HFFc6 (cell line): ENCODE data around the gene LPGAT1. TPM values are rescaled to one million over a fixed set of nuclear protein-coding genes. Genes with fewer than 3 reads are reported as not detected.

Experiments used
- DNase-seq: peaks from one replicate; pipeline ENCODE4 v3.0.0-alpha.2; 2018
- H3K27ac Mint-ChIP-seq: 2 replicates; pipeline ENCODE4 v1.8.0; 2020; ENCODE audit warnings: mild to moderate bottlenecking, mixed read lengths
- H3K27me3 Mint-ChIP-seq: 2 replicates; pipeline ENCODE4 v1.8.0; 2021; ENCODE audit warnings: mild to moderate bottlenecking, moderate library complexity, mixed read lengths; ENCODE audit not compliant: insufficient read depth
- H3K36me3 Mint-ChIP-seq: 2 replicates; pipeline ENCODE4 v1.8.0; 2021; ENCODE audit warnings: low read depth, mixed read lengths
- H3K4me1 Mint-ChIP-seq: 2 replicates; pipeline ENCODE4 v1.8.0; 2020; ENCODE audit warnings: low read depth, mixed read lengths
- H3K4me3 Mint-ChIP-seq: 2 replicates; pipeline ENCODE4 v1.8.0; 2020; ENCODE audit warnings: mild to moderate bottlenecking, moderate library complexity, mixed read lengths
- H3K9me3 Mint-ChIP-seq: 2 replicates; pipeline ENCODE4 v1.8.0; 2020; ENCODE audit warnings: mild to moderate bottlenecking, mixed read lengths
- total RNA-seq, 6 experiments: library from RNA; stranded (reverse); fragmentation: NEBNext Ultra II Directional; extraction: Animal tissue kit (Norgen Biotek cat#: 25700); gene quantifications; 2 replicates in 1 of 6; 3 replicates in 5 of 6; pipeline ENCODE4 v1.2.3, GENCODE V29; 2021
- TF ChIP-seq, protein P1 (sequence below): fragments of 200-600 bp; sonication (generic); IDR thresholded peaks from 2 replicates; pipeline ENCODE4 v1.5.0; 2021; ENCODE audit warnings: antibody characterized with exemption, mild to moderate bottlenecking

LPGAT1 gene
- total RNA-seq, 6 experiments from 2014 or later, result 36.4 to 50.4 (median 44.9) TPM

GRCh38 chr1:211761400-211761799 is 69.2 kb downstream of the LPGAT1 start:
- Mint-ChIP-seq H3K9me3 (no peaks in the 10 kb centered on the region), H3K4me3 (no peak overlapping the region), H3K4me1 (no peaks in the 10 kb centered on the region), H3K27ac (no peak overlapping the region), H3K27me3 (no peaks in the 10 kb centered on the region; the same call in 1 of the 2 replicates), H3K36me3 (peaks cover 28% of the 10 kb centered on the region)
- DNase-seq, result no peak
- TF ChIP-seq, protein P1, sequence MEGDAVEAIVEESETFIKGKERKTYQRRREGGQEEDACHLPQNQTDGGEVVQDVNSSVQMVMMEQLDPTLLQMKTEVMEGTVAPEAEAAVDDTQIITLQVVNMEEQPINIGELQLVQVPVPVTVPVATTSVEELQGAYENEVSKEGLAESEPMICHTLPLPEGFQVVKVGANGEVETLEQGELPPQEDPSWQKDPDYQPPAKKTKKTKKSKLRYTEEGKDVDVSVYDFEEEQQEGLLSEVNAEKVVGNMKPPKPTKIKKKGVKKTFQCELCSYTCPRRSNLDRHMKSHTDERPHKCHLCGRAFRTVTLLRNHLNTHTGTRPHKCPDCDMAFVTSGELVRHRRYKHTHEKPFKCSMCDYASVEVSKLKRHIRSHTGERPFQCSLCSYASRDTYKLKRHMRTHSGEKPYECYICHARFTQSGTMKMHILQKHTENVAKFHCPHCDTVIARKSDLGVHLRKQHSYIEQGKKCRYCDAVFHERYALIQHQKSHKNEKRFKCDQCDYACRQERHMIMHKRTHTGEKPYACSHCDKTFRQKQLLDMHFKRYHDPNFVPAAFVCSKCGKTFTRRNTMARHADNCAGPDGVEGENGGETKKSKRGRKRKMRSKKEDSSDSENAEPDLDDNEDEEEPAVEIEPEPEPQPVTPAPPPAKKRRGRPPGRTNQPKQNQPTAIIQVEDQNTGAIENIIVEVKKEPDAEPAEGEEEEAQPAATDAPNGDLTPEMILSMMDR, result no peak

DNA sequence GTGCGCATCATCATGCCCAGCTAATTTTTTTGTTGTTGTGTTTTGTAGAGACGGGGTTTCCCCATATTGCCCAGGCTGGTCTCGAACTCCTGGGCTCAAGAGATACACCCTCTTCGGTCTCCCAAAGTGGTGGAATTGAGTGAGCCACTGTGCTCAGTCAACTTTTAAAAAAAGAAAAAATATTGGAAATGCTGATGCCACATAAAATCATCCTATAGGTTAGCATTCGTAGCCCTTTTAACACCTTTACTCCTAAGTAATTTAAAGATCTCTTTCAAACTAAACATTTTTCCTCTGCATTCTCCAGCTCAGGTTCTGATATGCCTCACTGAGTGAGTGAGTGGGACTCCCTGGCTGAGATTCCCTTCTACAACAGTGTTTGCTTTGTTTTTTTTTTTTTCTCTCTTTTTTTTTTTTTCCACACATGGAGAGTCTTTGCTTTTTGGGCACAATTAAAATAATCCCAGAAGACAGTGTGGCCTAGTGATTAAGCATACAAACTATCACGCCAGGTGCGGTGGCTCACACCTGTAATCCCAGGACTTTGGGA is 74.0 kb downstream of the LPGAT1 start:
- Mint-ChIP-seq H3K4me1 (no peaks in the 10 kb centered on the region), H3K27ac (no peak overlapping the region), H3K4me3 (no peak overlapping the region), H3K27me3 (no peaks in the 10 kb centered on the region; the same call in 1 of the 2 replicates), H3K9me3 (no peaks in the 10 kb centered on the region), H3K36me3 (peaks cover 21% of the 10 kb centered on the region)
- TF ChIP-seq, protein P1, result no peak
- no peak for DNase-seq

DNA sequence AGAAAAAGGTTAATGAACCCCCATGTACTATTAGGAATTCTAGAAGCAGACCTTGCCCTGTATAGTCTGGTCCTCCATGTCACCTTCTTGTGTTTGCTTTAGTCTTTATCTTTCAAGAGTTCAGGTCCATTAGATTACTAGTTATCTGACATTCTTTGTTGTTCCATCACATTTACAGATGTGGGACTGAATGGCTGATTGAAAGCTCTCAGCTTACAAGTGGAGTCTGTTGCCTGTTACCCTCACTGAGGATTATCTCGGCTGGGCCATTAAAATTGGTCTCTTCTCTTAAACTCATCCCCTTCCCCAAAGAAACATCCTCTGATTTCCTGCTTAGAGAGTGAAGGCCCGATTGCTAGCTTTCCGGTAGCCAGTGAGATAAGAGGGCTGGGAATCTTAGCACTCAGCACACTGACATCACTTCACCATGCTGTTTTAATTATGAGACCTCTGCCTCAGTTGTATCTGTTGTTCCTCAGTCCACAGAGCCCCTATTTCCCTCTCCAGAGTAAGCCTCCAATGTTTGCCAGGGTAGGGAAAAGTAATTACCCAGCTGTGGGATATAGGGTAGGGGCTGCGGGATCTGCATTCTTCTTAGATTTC is 76.8 kb downstream of the LPGAT1 start:
- TF ChIP-seq, protein P1, result no peak
- H3K27me3 Mint-ChIP-seq, result no peaks in the 10 kb centered on the region
- no peak overlapping the region for H3K4me3 Mint-ChIP-seq
- no peak overlapping the region for H3K27ac Mint-ChIP-seq
- peaks cover 13% of the 10 kb centered on the region for H3K36me3 Mint-ChIP-seq
- no peaks in the 10 kb centered on the region for H3K4me1 Mint-ChIP-seq
- DNase-seq, result no peak
- H3K9me3 Mint-ChIP-seq, result no peaks in the 10 kb centered on the region

- no peak overlapping the region for H3K27ac Mint-ChIP-seq
- no peak overlapping the region for H3K4me3 Mint-ChIP-seq
- no peaks in the 10 kb centered on the region for H3K27me3 Mint-ChIP-seq
- H3K4me1 Mint-ChIP-seq, result no peaks in the 10 kb centered on the region
- no peak for DNase-seq
- H3K36me3 Mint-ChIP-seq, result peaks cover 8% of the 10 kb centered on the region; the same call in 1 of the 2 replicates
- H3K9me3 Mint-ChIP-seq, result no peaks in the 10 kb centered on the region
- TF ChIP-seq, protein P1, result no peak
These were observed 77.5 kb downstream of the LPGAT1 start for GRCh38 chr1:211752951-211753486.

DNA sequence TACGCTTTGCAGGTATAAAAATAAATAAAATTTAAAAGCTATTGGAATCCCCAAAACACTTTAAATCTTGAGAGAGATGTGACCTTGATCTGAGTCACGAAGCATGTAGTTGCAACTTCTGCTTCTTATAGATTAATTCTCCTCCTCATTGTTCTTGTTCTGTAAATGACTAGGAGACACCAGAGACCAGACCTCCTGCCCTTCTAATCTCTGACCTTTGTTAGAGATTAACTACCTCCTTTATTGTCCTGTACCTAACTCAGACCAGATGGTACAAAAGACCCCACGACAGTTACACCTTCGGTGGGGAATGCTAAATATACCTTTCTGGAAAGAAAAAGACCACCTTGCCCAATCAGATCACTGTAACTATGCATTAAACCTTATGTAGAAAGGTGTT is 78.2 kb downstream of the LPGAT1 start:
- Mint-ChIP-seq H3K27me3 (no peaks in the 10 kb centered on the region), H3K36me3 (peaks cover 1% of the 10 kb centered on the region; the same call in 1 of the 2 replicates), H3K27ac (no peak overlapping the region), H3K4me3 (no peak overlapping the region), H3K9me3 (no peaks in the 10 kb centered on the region), H3K4me1 (no peaks in the 10 kb centered on the region)
- TF ChIP-seq, protein P1, result no peak
- no peak for DNase-seq
